Panc1 (cell line): Measurements from ENCODE around the gene AARS2. TPM values are rescaled to one million over a fixed set of nuclear protein-coding genes. Genes with fewer than 3 reads are reported as not detected.

ENCODE experiments used
- ATAC-seq: fragments of 200-7000 bp; cut with Tn5 transposase; 2 replicates; pipeline ENCODE4 v1.9.1; 2020; ENCODE audit warnings: mild to moderate bottlenecking, moderate library complexity
- BruUV-seq: library from RNA; stranded (reverse); fragments of 400-500 nt; replicated peaks from 2 replicates; lab custom pipeline; 2021; lab: Mats Ljungman, UMichigan
- CTCF ChIA-PET: fragments of 300-600 bp; sonication (Branson Sonifier 250); formaldehyde crosslinking; loops from one replicate; lab custom pipeline; 2022; ENCODE audit warnings: antibody characterized with exemption; lab: Charles Lee
- POLR2A ChIA-PET: fragments of 300-600 bp; sonication (Branson Sonifier 250); formaldehyde crosslinking; loops from one replicate; lab custom pipeline; 2022; ENCODE audit warnings: antibody characterized with exemption; lab: Charles Lee
- DNase-seq: peaks from one replicate; pipeline ENCODE4 v3.0.0-alpha.2; 2010; ENCODE audit warnings: low read depth, low spot score
- H3K27ac ChIP-seq: 2 replicates; pipeline ENCODE4 v1.5.1; 2011; ENCODE audit warnings: mild to moderate bottlenecking, low read length, inconsistent platforms
- H3K27me3 ChIP-seq: fragments of 200-500 bp; sonication (Bioruptor generic); 2 replicates; pipeline ENCODE4 v1.6.0; 2014; ENCODE audit warnings: low read length, inconsistent platforms; ENCODE audit not compliant: control insufficient read depth, insufficient read depth
- H3K36me3 ChIP-seq: fragments of 200-500 bp; sonication (Bioruptor generic); 2 replicates; pipeline ENCODE4 v1.5.1; 2014; ENCODE audit warnings: inconsistent platforms, mild to moderate bottlenecking, low read length, moderate library complexity; ENCODE audit not compliant: control insufficient read depth, insufficient read depth
- H3K4me1 ChIP-seq: 2 replicates; pipeline ENCODE4 v1.5.1; 2011; ENCODE audit warnings: inconsistent platforms, mild to moderate bottlenecking, low read length, moderate library complexity; ENCODE audit not compliant: control insufficient read depth, insufficient read depth
- H3K4me3 ChIP-seq, 2 experiments: 2 replicates each; pipeline ENCODE4 v1.5.1; 2011 to 2012; ENCODE audit warnings: low read depth in 2 of 2, low read length in 2 of 2, mild to moderate bottlenecking in 2 of 2, inconsistent platforms in 1 of 2, moderate library complexity in 1 of 2
- H3K9me3 ChIP-seq: fragments of 200-500 bp; sonication (Bioruptor generic); 2 replicates; pipeline ENCODE4 v1.5.1; 2014; ENCODE audit warnings: low read depth, mild to moderate bottlenecking, inconsistent platforms, low read length, moderate library complexity; ENCODE audit not compliant: control insufficient read depth, insufficient read depth
- POLR2AphosphoS5 ChIP-seq: IDR thresholded peaks from 2 replicates; pipeline ENCODE4 v1.6.1; 2012; ENCODE audit warnings: mild to moderate bottlenecking, low read depth, low read length, moderate library complexity
- SIN3A ChIP-seq: IDR thresholded peaks from 2 replicates; pipeline ENCODE4 v1.6.1; 2012; ENCODE audit warnings: low read depth, mild to moderate bottlenecking, low read length, moderate library complexity, borderline replicate concordance; ENCODE audit not compliant: insufficient read depth
- TCF7L2 ChIP-seq: IDR thresholded peaks from 2 replicates; pipeline ENCODE4 v1.6.1; 2011; ENCODE audit warnings: mild to moderate bottlenecking, low read depth, low read length, inconsistent platforms
- in situ Hi-C: cut with HindIII; loops from 2 replicates; pipeline ENCODE4 v1.10.0; 2016; ENCODE audit warnings: low sequenced_read_pairs, low pct_unique_long_range_greater_than_20kb
- intact Hi-C: fragments of 100-400 bp; cut with micrococcal nuclease; formaldehyde crosslinking; loops from one replicate; pipeline ENCODE4 v1.10.0; 2022; ENCODE audit not compliant: unreplicated experiment
- total RNA-seq: library from RNA; stranded (reverse); gene quantifications from one replicate; pipeline ENCODE4 v1.2.1, GENCODE V29; 2021; ENCODE audit not compliant: unreplicated experiment
- TF ChIP-seq, protein P1 (sequence below): fragments of 450-650 bp; IDR thresholded peaks from 2 replicates; pipeline ENCODE4 v1.5.1; 2017; ENCODE audit warnings: mild to moderate bottlenecking
- TF ChIP-seq, protein P2 (sequence below), 2 experiments: IDR thresholded peaks; 2 replicates each; pipeline ENCODE4 v1.6.1; 2011 to 2012; ENCODE audit warnings: low read depth in 2 of 2, control low read depth in 1 of 2, low read length in 1 of 2, mild to moderate bottlenecking in 1 of 2, moderate library complexity in 1 of 2; ENCODE audit not compliant: insufficient read depth in 1 of 2

Gene AARS2
- total RNA-seq, 1 experiment from 2014 or later, result 13.1 TPM

- TF ChIP-seq POLR2AphosphoS5, result peak; percentile 58; the same call in 1 of the 2 replicates
- no peak for TF ChIP-seq TCF7L2
- H3K36me3 ChIP-seq, result no peaks in the 10 kb centered on the region
- ChIA-PET CTCF (interaction anchor here (0.5 to 1.1 kb wide), 2 partner anchors 30 to 1792 kb away, joined by 4 read pairs; no protein-coding TSS in a partner anchor), POLR2A (no interaction called here)
- H3K27me3 ChIP-seq, result peaks cover 15% of the 10 kb centered on the region
- H3K9me3 ChIP-seq, result no peaks in the 10 kb centered on the region
- BruUV-seq, result no TSS peak
- in situ Hi-C loops (no loop called here), intact Hi-C loops (no loop called here)
- H3K4me1 ChIP-seq, result peaks cover 8% of the 10 kb centered on the region; the same call in 1 of the 2 replicates
- DNase-seq, result no peak
- H3K27ac ChIP-seq, result no peak overlapping the region
- peak overlapping the region; percentile 42 to 43; a peak in 3 of 4 replicates for H3K4me3 ChIP-seq
- peak; percentile 49 for ATAC-seq
Measured at GRCh38 chr6:44298055-44298803, 14.9 kb downstream of the AARS2 start.

DNA sequence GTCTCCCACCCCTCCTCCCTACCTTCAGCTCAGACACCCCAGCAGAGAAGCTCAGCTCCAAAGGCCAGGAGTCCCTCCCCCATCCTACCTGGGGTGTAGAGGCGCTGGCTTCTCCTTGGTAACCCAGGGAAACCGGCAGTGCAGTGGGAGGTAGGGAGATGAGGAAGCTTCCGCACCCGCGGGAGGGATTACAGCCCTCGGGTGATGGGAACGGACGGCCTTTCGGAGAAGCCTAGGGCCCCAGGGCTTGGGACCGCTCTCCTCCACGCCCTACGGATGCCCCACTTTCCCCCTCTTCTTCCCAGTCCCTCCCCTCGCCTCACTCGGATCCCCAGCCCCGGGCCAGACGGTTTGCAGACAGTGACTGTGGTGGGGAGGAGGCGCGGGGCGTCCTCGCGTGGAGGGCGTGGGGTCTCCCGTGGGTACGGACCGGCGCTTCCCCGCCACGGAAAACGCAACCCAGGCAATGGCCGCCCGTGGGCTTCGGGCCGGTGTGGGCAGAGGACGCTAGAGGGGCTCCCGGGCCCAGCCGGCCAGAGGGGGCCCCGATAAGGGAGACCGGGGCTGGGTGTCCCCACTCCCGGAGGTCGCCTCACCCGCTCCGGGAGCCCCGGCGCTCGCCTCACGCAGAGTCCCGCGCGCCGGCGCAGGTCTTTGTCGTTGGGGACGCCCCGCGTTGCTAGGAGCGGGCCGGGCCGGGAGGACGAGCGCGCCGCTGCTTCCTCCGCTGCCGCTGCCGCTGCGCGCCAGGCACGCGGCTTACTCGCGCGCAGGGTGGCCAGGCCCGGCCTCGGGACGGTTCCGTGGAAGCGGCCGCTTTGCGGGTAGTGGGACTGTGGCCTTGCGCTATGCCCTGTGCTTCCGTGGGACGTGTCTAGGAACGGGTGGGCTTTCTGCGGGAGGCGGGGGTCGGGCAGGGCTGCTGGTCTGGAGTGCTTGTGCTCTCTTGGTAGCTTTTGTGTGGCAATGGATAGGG lies 15.8 kb downstream of the AARS2 start:
- Histone ChIP-seq H3K9me3 (no peaks in the 10 kb centered on the region), H3K4me1 (peaks cover 8% of the 10 kb centered on the region; the same call in 1 of the 2 replicates), H3K27me3 (peaks cover 15% of the 10 kb centered on the region), H3K27ac (no peak overlapping the region), H3K36me3 (no peaks in the 10 kb centered on the region), H3K4me3 (peak overlapping the region; percentile 42 to 43)
- intact Hi-C loops, result no loop called here
- DNase-seq, result no peak
- POLR2A ChIA-PET, result interaction anchor here (0.6 kb wide), 1 partner anchor 15 kb away, joined by 4 read pairs; no protein-coding TSS in a partner anchor
- ATAC-seq, result peak; percentile 80
- TF ChIP-seq, protein P1, sequence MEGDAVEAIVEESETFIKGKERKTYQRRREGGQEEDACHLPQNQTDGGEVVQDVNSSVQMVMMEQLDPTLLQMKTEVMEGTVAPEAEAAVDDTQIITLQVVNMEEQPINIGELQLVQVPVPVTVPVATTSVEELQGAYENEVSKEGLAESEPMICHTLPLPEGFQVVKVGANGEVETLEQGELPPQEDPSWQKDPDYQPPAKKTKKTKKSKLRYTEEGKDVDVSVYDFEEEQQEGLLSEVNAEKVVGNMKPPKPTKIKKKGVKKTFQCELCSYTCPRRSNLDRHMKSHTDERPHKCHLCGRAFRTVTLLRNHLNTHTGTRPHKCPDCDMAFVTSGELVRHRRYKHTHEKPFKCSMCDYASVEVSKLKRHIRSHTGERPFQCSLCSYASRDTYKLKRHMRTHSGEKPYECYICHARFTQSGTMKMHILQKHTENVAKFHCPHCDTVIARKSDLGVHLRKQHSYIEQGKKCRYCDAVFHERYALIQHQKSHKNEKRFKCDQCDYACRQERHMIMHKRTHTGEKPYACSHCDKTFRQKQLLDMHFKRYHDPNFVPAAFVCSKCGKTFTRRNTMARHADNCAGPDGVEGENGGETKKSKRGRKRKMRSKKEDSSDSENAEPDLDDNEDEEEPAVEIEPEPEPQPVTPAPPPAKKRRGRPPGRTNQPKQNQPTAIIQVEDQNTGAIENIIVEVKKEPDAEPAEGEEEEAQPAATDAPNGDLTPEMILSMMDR, result no peak
- no peak for TF ChIP-seq POLR2AphosphoS5
- TF ChIP-seq, protein P2, sequence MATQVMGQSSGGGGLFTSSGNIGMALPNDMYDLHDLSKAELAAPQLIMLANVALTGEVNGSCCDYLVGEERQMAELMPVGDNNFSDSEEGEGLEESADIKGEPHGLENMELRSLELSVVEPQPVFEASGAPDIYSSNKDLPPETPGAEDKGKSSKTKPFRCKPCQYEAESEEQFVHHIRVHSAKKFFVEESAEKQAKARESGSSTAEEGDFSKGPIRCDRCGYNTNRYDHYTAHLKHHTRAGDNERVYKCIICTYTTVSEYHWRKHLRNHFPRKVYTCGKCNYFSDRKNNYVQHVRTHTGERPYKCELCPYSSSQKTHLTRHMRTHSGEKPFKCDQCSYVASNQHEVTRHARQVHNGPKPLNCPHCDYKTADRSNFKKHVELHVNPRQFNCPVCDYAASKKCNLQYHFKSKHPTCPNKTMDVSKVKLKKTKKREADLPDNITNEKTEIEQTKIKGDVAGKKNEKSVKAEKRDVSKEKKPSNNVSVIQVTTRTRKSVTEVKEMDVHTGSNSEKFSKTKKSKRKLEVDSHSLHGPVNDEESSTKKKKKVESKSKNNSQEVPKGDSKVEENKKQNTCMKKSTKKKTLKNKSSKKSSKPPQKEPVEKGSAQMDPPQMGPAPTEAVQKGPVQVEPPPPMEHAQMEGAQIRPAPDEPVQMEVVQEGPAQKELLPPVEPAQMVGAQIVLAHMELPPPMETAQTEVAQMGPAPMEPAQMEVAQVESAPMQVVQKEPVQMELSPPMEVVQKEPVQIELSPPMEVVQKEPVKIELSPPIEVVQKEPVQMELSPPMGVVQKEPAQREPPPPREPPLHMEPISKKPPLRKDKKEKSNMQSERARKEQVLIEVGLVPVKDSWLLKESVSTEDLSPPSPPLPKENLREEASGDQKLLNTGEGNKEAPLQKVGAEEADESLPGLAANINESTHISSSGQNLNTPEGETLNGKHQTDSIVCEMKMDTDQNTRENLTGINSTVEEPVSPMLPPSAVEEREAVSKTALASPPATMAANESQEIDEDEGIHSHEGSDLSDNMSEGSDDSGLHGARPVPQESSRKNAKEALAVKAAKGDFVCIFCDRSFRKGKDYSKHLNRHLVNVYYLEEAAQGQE (IDR thresholded peaks at IDR 0.05; ENCODE audit: insufficient read depth in 1 of 2, low read depth in 2 of 2, low read length in 1 of 2), result no peak
- no peak for TF ChIP-seq TCF7L2
- TF ChIP-seq SIN3A, result no peak
- CTCF ChIA-PET, result no interaction called here
- in situ Hi-C loops, result no loop called here
- no TSS peak for BruUV-seq
